ENCODE measurements around the gene GRID2.
"Not testable (repeated sequence)": the region's sequence is repeated elsewhere in the genome, so short reads cannot be mapped to it uniquely, and the experiment has no call there.

Gene GRID2

DNA sequence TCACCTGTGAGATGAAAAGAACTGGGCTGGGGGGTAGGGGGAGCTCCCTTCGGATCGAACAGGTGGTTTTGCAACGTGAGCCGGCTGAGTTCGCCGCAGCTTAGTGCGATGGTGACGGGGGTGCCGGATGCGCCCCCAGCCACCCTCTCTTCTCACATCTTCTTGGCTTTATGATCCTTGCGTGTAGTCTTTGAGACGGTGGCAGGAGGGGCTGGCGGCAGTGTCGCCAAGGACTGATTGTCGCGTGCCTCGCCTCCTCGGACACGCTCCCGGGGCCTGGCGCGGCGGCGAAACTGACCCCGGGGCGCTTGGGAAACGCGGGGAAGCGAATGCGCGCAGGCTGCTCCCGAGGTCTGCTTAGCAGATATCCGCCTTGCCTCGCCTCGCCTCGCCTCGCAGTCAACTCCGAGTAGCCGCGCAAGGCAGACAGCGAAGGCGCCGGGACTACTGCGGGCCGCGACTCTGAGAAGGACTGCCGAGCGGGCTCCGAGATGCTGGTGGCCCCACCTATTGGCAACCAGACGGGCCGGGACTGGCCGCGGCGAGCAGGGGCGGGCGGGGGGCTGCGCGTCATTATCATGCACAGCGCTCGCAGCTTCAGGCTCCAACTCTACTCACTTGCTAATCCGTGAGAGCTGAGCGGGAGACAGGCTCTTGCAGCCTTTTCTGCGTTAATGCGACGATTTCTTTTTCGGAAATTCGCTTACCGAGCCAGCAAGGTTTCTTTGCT is 1.5 kb downstream of the GRID2 start:
- DNase-seq (ENCODE audit: low read depth in 1 of 2, low spot score in 1 of 2): no peak

DNA sequence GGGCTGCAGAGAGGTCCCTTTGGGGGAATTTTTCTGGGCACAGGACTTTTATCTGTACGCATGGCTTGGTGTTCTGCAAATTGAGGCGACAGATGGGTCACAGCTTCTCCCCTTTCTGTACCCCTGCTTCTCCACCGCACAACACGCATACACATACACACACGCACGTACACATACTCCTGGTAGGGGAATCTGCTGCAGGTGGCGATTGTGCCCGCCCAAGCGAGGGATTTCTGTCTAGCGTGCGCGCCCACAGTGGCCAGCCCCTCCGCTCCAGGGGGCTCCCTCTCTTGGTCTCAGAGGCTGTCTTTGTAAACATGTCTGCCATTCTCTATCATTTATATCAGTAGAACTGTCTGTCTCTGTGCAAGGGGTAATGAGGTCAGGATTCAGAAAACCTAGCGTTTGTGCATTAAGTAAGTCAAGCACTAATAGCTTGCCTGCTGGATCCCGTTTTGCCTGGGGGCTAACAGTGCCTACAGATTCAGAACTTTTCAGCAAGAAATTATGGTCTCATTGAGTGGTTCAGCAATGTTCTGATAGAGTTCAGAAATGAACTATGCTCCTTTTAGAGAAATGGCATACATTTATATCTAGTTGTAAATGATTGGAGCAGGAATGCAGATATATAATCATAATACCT is 2.2 kb downstream of the GRID2 start:
- no peak for DNase-seq (ENCODE audit: low read depth in 1 of 2, low spot score in 1 of 2)

DNA sequence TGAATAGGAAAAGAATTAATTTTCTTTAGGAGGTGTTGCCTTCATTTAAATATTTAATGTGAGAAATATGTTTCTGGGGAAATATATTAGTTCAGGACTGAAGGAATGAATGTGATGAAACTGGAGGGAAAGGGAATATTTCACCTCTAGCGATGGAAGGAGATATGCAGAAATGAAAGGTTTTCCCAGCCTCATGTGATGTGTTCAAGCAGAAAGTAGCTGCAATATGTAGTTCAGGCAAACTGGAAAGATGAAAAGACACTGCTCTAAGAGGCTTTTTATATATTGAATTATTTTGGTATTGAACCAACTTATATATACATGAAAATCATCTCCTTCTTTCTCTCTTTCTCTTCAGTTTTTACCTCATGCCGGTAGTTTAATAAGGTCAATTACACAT is 3.4 kb downstream of the GRID2 start:
- DNase-seq (ENCODE audit: low read depth in 1 of 2, low spot score in 1 of 2): no peak

DNA sequence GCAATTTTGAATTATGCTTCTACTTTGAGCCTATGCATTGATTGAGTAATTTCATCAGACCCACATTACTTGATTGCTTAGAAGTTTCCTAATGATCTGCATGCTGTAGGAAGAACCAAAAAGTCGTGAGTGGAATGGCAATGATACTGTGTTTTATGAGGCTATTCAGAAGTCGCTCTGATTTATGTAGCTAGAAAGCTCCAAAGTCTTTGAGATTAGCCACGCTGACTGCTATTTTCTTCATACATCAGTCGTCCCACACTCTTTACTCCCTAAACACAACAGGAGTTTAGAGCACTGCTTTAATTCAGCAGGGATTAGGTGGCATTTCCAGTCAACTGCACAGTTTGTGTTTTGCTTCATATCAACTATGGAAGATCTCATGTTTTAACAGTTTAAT is 4.1 kb downstream of the GRID2 start:
- no peak for DNase-seq (ENCODE audit: low read depth in 1 of 2, low spot score in 1 of 2)

DNA sequence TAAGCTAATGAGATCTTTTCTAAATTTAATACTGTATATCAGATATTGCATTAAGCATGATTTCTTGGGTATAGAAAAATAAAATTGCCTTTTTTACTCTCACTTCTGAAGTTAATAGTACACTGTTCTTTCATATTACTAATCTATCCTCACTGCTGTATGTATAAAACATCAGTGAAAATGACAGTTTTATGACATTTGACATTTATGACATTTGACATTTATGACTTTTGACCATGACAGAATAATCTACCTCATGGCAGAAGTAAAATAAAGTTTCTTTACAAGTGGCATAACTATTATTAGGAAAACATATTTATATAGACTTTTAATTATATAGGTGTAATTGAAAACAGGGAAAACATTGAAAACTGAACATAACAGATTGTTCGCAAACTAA is 13.3 kb downstream of the GRID2 start:
- DNase-seq (ENCODE audit: low read depth in 1 of 2, low spot score in 1 of 2): no peak

DNA sequence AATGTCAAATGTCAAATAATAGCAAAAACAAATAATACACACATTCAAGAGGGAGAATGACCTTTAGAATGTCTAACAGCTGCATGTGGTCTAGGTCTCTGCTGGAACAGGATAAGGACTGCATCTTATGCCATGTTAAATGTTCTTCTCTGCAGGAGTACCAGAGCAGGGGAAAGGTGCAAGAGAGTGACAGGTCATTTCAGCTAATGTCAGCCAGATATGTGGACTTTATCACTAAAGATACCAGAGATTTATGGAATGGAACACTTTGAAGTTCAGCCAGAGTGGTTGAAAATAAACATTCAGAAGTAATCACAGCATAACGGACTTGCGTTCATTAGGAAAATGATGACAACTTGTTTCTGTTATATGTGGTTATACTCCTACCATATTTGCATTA is 24.3 kb downstream of the GRID2 start:
- no peak for DNase-seq (ENCODE audit: low read depth in 1 of 2, low spot score in 1 of 2)

DNA sequence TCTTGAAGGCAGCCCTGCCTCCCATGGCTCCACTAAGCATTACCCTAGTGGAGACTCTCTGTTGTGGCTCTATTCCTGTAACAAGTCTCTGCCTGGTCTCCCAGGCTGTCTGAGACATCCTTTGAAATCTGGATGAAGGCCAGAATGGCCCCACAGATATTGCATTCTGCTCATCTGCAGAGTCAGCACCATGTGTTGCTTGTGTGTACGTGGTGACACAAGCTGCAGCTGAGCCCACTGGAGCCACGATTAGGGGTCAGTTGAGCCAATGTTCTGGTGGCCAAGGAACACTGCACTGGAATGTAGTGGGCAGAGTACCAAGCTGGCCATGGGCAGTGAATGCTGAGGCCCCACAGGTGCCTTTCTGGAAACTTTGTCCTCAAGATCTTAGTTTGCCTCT is 29.2 kb downstream of the GRID2 start:
- DNase-seq (ENCODE audit: low read depth in 1 of 2, low spot score in 1 of 2): no peak

DNA sequence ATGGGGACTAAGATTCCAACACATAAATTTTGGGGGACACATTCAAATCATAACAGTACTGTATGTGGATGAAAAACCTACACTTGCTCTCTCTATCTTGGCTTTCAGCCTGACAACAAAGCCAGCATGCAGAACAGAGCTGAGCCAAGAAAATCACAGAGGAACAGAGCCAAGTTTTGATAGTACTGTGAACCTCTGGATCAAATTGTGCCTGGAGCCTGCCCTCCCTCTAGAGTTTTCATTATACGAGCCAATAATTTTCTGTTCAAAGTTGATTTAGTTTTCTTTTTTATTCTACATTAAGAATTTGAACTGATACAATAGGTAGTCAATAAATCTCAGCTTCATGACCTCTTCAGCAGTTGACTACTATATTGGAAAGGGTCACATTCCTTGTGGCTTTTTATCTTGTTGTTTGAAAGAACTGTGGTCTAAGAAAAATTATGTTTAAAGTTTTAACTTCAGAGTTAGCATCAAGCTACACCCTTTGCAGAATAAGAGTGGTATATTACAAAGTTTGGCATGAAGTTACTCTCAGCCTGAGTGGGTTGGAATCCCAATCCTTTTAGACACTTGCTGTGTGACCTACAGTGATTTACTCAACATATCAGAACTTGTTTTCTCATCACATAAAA is 31.1 kb downstream of the GRID2 start:
- DNase-seq (ENCODE audit: low read depth in 1 of 2, low spot score in 1 of 2): no peak

DNA sequence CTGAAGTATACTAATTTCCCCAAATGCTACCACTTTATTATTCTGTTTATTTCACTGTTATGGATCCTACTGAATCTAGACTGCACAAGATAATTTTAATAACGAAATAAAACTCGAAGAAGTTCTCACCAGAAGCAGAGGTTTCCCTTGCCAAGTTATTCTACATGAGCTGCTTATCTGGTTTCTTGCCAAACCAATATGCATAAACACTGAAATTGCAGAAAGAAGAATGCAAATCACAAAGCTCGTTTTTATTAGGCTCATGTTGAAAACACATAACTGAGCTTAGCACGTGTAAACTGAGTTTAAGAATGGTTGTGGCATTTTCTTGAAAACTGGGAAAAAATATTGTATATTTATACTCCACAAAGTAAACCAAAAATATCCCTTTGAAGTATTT is 35.9 kb downstream of the GRID2 start:
- DNase-seq (ENCODE audit: low read depth in 1 of 2, low spot score in 1 of 2): no peak

DNA sequence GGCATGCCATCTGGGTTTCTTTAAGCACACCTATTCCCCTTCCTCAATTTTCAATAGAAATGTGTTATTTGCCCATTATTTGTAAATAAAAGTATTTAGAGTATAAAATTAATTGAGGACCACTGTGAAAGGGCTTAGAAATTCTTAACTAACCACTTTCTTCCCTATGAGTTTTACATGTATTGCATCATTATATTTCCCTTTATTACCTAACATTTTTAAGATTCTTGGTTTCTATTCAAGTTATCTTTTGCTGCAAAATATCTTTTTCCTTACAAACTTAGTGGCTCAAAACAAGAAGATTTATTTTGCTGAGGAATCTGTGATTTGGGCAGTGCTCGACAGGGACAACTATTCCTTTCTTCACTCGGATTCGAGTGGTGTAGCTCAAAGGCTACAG is 40.5 kb downstream of the GRID2 start:
- no peak for DNase-seq (ENCODE audit: low read depth in 1 of 2, low spot score in 1 of 2)

DNA sequence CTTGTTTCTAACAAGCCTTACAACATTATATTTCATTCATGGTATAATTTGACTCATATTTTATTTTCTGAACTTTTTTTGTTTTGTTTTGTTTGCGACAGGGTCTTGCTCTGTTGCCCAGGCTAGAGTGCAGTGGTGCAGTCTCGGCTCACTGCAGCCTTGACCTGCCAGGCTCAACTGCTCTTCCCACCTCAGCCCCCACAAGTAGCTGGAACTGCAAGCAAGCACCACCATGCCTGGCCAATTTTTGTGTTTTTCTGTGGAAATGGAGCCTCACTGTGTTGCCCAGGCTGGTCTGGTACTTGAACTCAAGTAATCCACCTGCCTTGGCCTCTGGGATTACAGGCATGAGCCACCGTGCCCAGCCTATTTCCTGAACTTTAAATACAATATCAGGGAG is 42.5 kb downstream of the GRID2 start:
- no peak for DNase-seq (ENCODE audit: low read depth in 1 of 2, low spot score in 1 of 2)

DNA sequence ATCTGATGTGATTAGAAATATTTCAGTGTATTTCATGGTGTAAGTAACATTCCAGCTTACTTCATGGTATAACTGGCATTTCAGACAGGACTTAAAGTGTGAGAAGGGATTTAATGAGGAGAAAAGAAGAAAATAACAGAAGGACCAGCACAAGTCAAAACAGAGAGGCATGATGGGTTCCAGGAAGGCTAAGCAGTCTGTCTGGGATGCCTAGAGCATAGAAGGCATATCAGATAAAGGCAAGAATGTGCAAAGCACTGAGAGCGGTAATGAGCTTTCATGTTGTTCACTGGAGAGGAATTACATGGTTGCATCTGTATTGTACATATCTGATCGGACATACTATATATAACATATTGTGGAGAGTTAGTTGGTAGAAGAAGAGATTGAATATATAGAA is 54.2 kb downstream of the GRID2 start:
- DNase-seq (ENCODE audit: low read depth in 1 of 2, low spot score in 1 of 2): no peak

DNA sequence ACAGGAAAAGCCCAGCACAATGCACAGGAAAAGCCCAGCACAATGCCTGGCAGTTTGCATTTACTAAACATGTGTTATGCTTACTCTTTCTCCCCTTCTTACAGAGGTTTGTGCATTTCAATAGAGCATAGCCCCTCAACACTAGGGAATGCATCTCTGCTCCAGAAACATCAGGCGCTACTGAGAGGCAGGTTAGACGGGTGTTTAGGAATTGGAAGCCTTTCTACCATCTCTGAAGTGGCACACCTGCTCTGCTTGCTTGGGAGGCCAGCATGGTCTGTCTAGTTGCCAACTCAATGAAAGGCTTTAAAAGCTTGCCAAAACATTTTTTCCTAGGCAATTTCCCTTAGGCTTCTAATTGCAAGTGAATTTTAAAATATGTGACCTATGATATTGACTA is 55.7 kb downstream of the GRID2 start:
- DNase-seq (ENCODE audit: low read depth in 1 of 2, low spot score in 1 of 2): no peak

DNA sequence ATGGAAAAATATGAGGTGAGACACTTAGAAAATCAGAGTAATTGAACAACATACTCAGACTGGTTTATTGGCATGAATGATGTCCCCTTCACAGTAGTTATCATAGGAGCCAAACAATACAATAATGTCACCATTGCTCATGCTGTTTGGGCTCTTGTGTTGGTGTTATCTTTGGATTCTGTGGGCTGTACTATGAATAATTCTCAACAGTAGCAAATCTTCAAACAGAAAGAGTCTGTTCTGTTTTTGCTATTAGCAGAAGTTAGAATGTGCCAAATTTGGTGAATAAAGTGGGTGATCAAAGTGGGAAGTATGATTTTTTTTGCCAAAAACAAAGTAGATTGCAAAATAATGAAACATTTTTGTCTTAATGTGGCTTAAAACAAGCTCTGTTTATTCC is 58.3 kb downstream of the GRID2 start:
- DNase-seq (ENCODE audit: low read depth in 1 of 2, low spot score in 1 of 2): no peak

DNA sequence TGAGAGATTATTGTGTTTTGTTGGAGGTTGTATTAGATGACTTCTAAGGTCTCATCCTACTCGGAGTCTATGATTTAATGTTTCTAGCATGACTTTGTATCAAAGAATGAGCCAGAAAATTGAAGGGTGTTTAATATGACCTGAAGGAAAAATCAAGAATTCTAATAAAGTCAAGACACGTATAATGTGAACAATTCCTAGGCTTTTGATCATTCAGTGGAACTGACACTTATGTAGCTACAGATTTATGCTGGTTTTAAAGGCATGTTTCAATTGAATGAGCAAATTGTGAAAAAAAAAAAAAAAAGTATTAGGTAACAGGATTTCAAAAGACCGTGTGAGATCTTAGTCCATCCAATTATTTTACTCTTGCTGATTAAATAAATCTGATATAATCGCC is 64.9 kb downstream of the GRID2 start:
- DNase-seq (ENCODE audit: low read depth in 1 of 2, low spot score in 1 of 2): no peak

DNA sequence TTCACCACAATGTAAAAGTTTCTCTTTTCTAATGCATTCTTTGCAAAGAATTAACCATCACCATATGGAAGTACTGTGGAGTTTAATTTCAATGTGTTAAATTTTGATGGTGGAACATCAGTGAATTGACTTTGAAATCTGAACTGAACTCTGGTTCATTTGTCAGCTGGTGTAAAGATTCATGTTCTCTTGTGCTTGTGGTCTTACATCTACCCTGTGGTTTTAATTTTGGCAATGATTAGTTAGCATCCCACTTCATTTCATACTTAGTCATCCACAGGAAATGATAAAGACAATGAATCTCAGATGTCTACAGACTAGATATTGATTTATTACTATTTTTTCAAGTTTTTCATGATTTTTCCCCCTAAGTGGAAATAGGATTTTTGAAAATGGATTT is 77.8 kb downstream of the GRID2 start:
- no peak for DNase-seq (ENCODE audit: low read depth in 1 of 2, low spot score in 1 of 2)

DNA sequence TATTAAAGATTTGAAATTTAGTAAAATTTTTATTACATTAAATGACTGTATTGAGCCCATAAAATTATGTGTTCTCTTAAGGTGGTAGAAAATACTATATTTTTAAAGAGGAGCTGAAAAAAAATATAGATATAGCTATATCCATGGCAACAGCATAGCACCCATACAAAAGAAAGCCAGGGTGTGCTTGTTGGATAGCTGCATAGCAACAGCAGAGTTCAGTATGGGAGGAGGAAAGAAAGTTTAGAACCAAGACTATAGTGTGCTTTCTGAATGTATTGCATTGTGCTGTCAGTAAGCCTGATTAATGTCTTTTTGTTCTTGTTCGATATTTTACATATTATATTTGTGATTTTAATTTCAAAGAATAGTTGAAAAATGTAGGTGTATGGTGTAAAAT is 78.4 kb downstream of the GRID2 start:
- DNase-seq (ENCODE audit: low read depth in 1 of 2, low spot score in 1 of 2): no peak

DNA sequence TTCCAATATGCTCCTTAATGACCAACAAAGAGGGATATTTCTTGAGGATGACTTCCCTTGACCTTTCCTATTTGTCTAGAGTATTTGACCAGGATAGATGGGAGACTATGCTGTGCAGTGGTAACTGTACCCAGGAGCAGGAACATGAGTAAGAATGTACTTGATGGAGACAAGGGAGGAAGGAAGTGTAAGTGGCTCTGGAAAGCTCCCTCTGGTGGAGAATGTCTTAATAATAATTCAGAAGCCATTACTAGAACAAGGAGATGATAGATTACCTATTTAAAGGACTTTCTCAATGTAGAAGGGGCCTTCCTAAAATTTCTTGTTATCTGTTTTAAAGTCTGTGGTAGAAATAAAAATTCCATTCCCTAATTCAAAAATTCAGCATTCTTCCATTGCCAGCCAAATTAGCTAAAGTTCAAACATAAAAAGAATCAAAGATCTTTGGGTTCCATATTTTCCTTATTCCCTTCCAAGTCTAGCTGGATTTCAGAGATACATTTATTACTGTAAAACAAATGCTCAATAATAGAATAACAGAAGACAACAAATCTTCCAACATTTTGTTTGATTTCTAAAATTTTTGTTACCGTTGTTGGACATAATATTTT is 83.8 kb downstream of the GRID2 start:
- no peak for DNase-seq (ENCODE audit: low read depth in 1 of 2, low spot score in 1 of 2)

DNA sequence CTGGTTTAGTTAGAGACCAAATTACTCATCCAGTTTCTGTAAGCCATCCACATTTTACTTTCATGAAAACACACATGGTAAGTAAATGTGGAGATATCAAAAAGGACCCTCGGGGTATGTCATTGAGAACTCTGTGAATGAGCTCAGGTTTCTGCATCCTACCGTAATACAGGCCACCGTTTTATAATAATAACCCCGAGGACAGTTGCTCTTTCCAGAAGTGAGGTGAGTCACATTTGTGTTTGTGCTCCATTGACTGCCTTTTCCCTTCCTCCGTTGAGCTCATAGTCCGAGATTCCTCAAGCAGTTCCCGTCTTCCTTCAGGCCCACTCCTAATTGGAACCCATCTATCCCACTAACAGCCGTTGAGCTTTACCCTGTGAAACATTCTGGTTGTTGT is 95.3 kb downstream of the GRID2 start:
- no peak for DNase-seq (ENCODE audit: low read depth in 1 of 2, low spot score in 1 of 2)

DNA sequence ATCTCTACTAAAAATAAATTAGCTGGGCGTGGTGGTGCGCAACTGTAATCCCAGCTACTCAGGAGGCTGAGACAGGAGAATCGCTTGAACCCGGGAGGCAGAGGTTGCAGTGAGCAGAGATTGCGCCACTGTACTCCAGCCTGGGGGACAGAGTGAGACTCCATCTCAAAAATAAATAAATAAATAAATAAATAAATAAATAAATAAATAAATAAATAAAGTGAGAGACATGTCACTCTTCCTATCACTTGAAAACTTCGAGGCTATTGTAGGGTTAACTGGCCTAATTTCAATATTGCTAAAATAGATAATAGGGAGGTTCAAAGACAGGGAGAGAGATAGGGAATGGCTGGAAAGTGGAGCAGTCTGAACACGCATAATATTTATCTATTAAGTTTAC is 99.8 kb downstream of the GRID2 start:
- DNase-seq (ENCODE audit: low read depth in 1 of 2, low spot score in 1 of 2): not testable (repeated sequence)

DNA sequence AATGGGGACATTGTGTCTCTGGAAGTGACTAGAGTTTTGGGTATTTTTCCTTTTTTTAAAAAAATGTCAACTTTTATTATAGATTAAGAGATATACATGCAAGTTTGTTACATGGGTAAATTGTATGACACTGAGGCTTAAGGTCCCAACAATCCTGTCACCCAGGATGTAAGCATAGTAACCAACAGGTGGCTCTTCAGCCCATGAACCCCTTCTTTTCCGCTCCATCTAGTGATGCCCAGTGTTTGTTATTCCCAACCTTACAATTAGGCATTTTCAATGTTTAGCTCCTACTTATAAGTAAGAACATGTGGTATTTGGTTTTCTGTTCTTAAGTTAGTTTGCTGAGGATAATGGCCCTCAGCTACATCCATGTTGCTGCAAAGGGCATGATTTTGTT is 102.7 kb downstream of the GRID2 start:
- no peak for DNase-seq (ENCODE audit: low read depth in 1 of 2, low spot score in 1 of 2)

DNA sequence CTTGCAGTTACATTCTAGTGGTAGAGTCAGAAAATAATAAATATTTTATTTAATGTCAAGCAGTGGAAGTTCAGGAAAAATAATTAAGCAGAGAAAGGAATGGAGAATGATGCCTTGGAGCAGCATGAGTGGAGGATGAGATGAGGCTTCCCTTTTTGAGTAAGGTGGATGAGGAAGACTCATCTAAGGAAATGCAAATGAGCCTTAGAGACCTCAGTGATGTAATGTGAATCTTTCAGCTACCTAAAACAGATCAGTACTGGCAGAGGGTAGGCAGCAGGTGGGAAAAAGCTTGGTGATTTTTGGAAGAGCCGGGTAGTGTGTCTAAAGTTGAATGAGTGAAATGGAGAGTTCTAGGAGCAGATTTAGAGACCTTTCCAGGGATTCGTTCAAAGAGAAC is 118.2 kb downstream of the GRID2 start:
- DNase-seq (ENCODE audit: low read depth in 1 of 2, low spot score in 1 of 2): no peak

Data from stimulated activated CD4-positive, alpha-beta T cell treated with anti-CD3 and anti-CD28 coated beads, Interleukin-15, amount 100 ng/mL, for 1 hour (primary cell).